Mesendoderm (in vitro differentiated cells): ENCODE results near the gene BEGAIN.

ENCODE experiments used
- DNase-seq: peaks from one replicate; pipeline ENCODE4 v3.0.0; 2013
- H2AK5ac ChIP-seq: 2 replicates; pipeline ENCODE4 v1.6.1; 2013; ENCODE audit warnings: low read length, inconsistent platforms
- H2BK120ac ChIP-seq: 2 replicates; pipeline ENCODE4 v1.6.1; 2013; ENCODE audit warnings: low read depth, mild to moderate bottlenecking, low read length, moderate library complexity, mixed read lengths
- H2BK15ac ChIP-seq: replicated peaks from 2 replicates; pipeline ENCODE4 v1.6.1; 2013; ENCODE audit warnings: low read depth, mild to moderate bottlenecking, moderate library complexity
- H2BK5ac ChIP-seq: 2 replicates; pipeline ENCODE4 v1.6.1; 2013; ENCODE audit warnings: low read length, inconsistent platforms
- H3K18ac ChIP-seq: 2 replicates; pipeline ENCODE4 v1.6.1; 2013; ENCODE audit warnings: mild to moderate bottlenecking, low read length, mixed read lengths
- H3K23ac ChIP-seq: one replicate; pipeline ENCODE4 v1.6.1; 2013; ENCODE audit warnings: low read length
- H3K27ac ChIP-seq: 2 replicates; pipeline ENCODE4 v1.5.1; 2013; ENCODE audit warnings: low read depth, mild to moderate bottlenecking, inconsistent platforms, low read length, moderate library complexity
- H3K27me3 ChIP-seq: 2 replicates; pipeline ENCODE4 v1.6.1; 2013; ENCODE audit warnings: low read length, control low read depth, mild to moderate bottlenecking, inconsistent platforms; ENCODE audit not compliant: insufficient read depth, poor library complexity
- H3K36me3 ChIP-seq: 2 replicates; pipeline ENCODE4 v1.6.1; 2013; ENCODE audit warnings: low read length, inconsistent platforms; ENCODE audit not compliant: control insufficient read depth, insufficient read depth
- H3K4ac ChIP-seq: one replicate; pipeline ENCODE4 v1.6.1; 2013; ENCODE audit warnings: low read depth, mild to moderate bottlenecking, low read length, moderate library complexity
- H3K4me1 ChIP-seq: 2 replicates; pipeline ENCODE4 v1.6.1; 2013; ENCODE audit warnings: low read depth, low read length, inconsistent platforms; ENCODE audit not compliant: control insufficient read depth
- H3K4me2 ChIP-seq: 2 replicates; pipeline ENCODE4 v1.6.1; 2013; ENCODE audit warnings: low read length
- H3K4me3 ChIP-seq: 2 replicates; pipeline ENCODE4 v1.5.1; 2013; ENCODE audit warnings: mild to moderate bottlenecking, low read length
- H3K56ac ChIP-seq: one replicate; pipeline ENCODE4 v1.6.1; 2013; ENCODE audit warnings: low read length
- H3K79me1 ChIP-seq: 2 replicates; pipeline ENCODE4 v1.6.1; 2013; ENCODE audit warnings: low read length, inconsistent platforms
- H3K79me2 ChIP-seq: 2 replicates; pipeline ENCODE4 v1.6.1; 2013; ENCODE audit warnings: mild to moderate bottlenecking, low read length; ENCODE audit not compliant: control insufficient read depth, insufficient read depth
- H3K9ac ChIP-seq: 2 replicates; pipeline ENCODE4 v1.6.1; 2013; ENCODE audit warnings: low read length, inconsistent platforms
- H4K5ac ChIP-seq: one replicate; pipeline ENCODE4 v1.6.1; 2013; ENCODE audit warnings: low read length
- H4K8ac ChIP-seq: one replicate; pipeline ENCODE4 v1.6.1; 2013; ENCODE audit warnings: low read depth, mild to moderate bottlenecking, control low read depth, low read length, moderate library complexity
- WGBS: extraction: QIAGEN DNeasy Blood & Tissue Kit; methylation state at CpG from one replicate; pipeline ENCODE4 v1.1.7; 2013; ENCODE audit warnings: low lambda C conversion rate, missing lambda C conversion rate; ENCODE audit not compliant: insufficient coverage; ENCODE audit errors: extremely low coverage; 5-methylcytosine and 5-hydroxymethylcytosine counted together

Gene BEGAIN

GRCh38 chr14:100539003-100539660, 48.1 kb downstream of the BEGAIN start:
- Histone ChIP-seq H3K9ac (no peak overlapping the region), H2AK5ac (no peak overlapping the region), H3K23ac (no peak overlapping the region), H3K18ac (no peak overlapping the region), H3K79me1 (no peaks in the 10 kb centered on the region), H3K27me3 (no peaks in the 10 kb centered on the region), H3K79me2 (no peaks in the 10 kb centered on the region), H2BK5ac (no peak overlapping the region), H3K4ac (no peak overlapping the region), H2BK120ac (no peak overlapping the region), H2BK15ac (no peak overlapping the region), H3K4me3 (no peak overlapping the region), H3K36me3 (no peaks in the 10 kb centered on the region), H3K4me1 (no peaks in the 10 kb centered on the region), H4K8ac (no peak overlapping the region), H3K4me2 (no peak overlapping the region), H4K5ac (no peak overlapping the region), H3K56ac (no peak overlapping the region), H3K27ac (no peak overlapping the region)
- no peak for DNase-seq
- WGBS, result no CpG with 5 or more reads among the region's 42 CpGs

DNA sequence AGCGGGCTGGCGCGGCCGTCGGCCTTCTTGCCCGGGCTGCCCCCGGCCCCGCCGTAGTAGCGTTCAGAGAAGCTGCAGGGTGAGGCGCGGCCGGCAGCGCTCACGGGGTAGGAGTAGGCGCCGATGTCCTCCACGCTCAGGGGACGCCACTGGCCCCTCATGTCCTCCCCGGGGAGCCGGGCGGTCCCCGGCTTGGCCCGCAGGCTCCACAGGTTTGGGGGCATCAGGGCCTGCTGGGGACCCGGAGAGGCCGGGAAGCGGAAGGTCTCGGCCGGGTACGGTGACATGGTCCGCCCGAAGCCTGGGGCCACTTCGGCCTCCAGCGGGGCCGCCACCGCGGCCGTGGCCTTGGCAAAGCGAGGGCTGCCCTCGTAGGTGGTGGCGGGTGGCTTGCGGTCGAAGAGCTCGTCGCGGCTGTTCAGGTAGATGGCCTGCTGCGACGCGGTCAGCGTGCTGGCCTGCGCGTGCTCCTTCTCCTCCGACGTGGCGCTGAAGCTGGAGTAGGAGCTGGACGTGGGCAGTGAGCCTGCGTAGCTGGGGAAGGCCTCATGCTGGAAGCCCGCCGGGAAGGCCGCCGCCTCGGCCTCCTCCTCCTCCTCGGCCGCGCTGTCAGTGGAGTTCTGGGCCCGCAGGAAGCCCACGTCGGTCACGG, 48.7 kb downstream of the BEGAIN start:
- DNase-seq, result no peak
- H3K4me2 ChIP-seq, result no peak overlapping the region
- H3K4me3 ChIP-seq, result no peak overlapping the region
- no peak overlapping the region for H2BK15ac ChIP-seq
- H3K56ac ChIP-seq, result no peak overlapping the region
- no peak overlapping the region for H4K5ac ChIP-seq
- no peak overlapping the region for H3K18ac ChIP-seq
- H2AK5ac ChIP-seq, result no peak overlapping the region
- no peaks in the 10 kb centered on the region for H3K36me3 ChIP-seq
- H3K79me2 ChIP-seq, result no peaks in the 10 kb centered on the region
- no peak overlapping the region for H3K4ac ChIP-seq
- no peaks in the 10 kb centered on the region for H3K79me1 ChIP-seq
- no peak overlapping the region for H2BK5ac ChIP-seq
- H3K4me1 ChIP-seq, result no peaks in the 10 kb centered on the region
- no peak overlapping the region for H3K9ac ChIP-seq
- no peak overlapping the region for H3K27ac ChIP-seq
- no peak overlapping the region for H3K23ac ChIP-seq
- H3K27me3 ChIP-seq, result no peaks in the 10 kb centered on the region
- no CpG with 5 or more reads among the region's 69 CpGs for WGBS
- H4K8ac ChIP-seq, result no peak overlapping the region
- no peak overlapping the region for H2BK120ac ChIP-seq

DNA sequence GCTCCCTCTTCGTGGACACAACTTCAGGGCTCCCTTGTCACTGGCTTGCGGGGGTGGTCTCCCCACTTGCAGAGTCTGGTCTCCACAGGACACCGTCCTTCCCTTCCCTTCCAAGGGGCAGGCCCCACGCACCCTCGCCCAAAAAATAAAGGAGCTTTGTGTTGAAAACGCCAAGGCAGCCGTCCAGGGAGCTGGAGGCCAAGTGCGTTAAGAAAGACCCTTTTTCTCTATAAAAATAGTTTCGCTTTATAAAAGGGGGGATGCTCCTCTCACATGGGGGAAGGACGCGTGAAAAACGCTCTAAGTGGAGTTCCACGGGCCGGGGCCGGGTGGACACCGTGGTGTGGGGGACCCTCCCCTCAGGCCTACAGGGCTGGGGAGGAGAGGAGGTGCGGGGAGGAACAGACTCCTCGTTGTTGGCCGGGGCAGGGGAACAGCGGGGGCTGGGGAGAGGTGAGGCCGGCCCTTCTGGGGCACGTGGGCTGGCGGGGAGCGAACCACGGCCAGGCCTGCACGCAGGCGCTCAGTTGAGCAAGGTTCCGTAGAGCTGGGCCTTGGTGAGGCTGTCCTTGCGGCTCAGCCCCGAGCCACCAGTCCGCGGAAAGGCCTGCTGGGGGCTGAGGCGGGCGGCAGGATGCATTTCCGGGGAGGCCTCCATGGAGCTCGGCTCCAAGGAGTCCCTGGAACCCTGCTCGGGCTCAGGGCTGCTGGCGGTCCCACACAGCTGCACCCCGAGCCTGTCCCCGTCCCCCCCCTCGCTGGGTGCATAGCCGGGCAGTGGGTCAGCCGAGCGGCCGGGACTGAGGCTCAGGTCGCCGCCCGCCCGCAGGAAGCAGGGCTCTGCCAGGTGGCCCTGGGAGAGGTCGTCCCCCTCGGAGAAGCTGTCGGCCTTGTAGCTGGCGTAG, 49.5 kb downstream of the BEGAIN start:
- Histone ChIP-seq H2BK15ac (no peak overlapping the region), H3K4me2 (no peak overlapping the region), H2BK120ac (no peak overlapping the region), H3K79me2 (no peaks in the 10 kb centered on the region), H3K27me3 (no peaks in the 10 kb centered on the region), H3K23ac (no peak overlapping the region), H3K27ac (no peak overlapping the region), H2AK5ac (no peak overlapping the region), H3K4me1 (no peaks in the 10 kb centered on the region), H3K79me1 (no peaks in the 10 kb centered on the region), H3K4me3 (no peak overlapping the region), H3K4ac (no peak overlapping the region), H3K56ac (no peak overlapping the region), H2BK5ac (no peak overlapping the region), H4K5ac (no peak overlapping the region), H3K36me3 (no peaks in the 10 kb centered on the region), H3K18ac (no peak overlapping the region), H4K8ac (no peak overlapping the region), H3K9ac (no peak overlapping the region)
- DNase-seq, result no peak
- no CpG with 5 or more reads among the region's 53 CpGs for WGBS

DNA sequence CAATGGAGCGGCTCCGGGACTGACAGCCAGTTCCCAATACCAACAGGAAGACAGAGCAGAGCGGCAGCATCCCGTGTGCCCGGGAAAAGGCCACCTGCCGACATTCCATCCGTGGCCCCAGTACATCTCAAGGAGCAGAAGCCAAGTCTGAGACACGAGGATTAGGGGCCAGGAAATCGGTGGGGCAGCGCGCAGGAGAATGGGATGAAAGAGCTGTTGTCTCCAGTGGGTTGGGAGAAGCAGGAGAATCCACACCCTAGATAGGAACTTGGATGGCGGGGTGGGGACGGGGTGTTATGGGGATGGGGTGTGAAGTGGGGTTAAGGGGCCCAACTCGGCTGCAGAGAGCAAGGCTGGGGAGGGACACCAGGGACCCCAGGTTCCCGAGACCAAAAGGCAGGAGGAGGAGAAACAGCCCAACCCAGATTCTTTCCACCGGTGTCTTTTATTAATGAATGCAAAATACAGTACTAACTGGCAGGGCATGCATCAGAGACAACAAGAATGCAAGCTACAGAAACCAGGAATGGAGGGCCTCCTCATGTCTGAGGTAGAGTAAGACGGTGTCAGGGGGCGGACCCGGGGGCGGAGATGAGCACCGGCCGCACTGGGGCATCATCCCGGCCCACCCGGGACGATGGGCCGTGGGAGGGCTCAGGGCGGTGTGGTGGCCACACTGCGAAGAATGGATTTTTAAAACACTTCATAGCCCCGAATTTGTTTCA, 50.3 kb downstream of the BEGAIN start:
- Histone ChIP-seq H2BK5ac (no peak overlapping the region), H3K9ac (no peak overlapping the region), H3K36me3 (no peaks in the 10 kb centered on the region), H3K56ac (no peak overlapping the region), H2BK15ac (no peak overlapping the region), H3K27ac (no peak overlapping the region), H4K8ac (no peak overlapping the region), H3K4me3 (no peak overlapping the region), H3K18ac (no peak overlapping the region), H3K4me2 (no peak overlapping the region), H2AK5ac (no peak overlapping the region), H3K27me3 (no peaks in the 10 kb centered on the region), H3K4me1 (no peaks in the 10 kb centered on the region), H3K4ac (no peak overlapping the region), H3K23ac (no peak overlapping the region), H2BK120ac (no peak overlapping the region), H3K79me2 (no peaks in the 10 kb centered on the region), H4K5ac (no peak overlapping the region), H3K79me1 (no peaks in the 10 kb centered on the region)
- WGBS, result no CpG with 5 or more reads among the region's 29 CpGs
- DNase-seq, result no peak

DNA sequence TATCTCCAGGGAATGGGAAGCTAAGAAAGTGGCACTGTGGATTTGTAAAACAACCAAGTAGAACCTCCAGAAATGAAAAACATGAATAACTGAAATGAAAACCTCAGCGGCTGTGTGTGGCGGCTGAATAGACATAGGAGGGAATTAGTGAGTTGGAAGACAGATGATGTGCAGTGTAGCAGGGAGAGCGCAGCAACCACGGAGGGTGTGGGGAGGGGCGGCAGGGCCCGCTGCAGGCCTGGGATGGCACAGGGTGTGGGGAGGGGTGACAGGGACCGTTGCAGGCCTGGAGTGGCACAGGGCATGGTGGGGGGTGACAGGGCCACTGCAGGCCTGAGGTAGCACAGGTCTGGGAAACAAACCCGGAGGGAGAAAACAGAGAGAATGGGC, 51.1 kb downstream of the BEGAIN start:
- Histone ChIP-seq H3K4ac (no peak overlapping the region), H3K56ac (no peak overlapping the region), H3K27me3 (no peaks in the 10 kb centered on the region), H3K4me1 (no peaks in the 10 kb centered on the region), H2AK5ac (no peak overlapping the region), H3K79me2 (no peaks in the 10 kb centered on the region), H2BK15ac (no peak overlapping the region), H3K23ac (no peak overlapping the region), H3K27ac (no peak overlapping the region), H3K79me1 (no peaks in the 10 kb centered on the region), H3K4me3 (no peak overlapping the region), H3K18ac (no peak overlapping the region), H3K9ac (no peak overlapping the region), H2BK5ac (no peak overlapping the region), H3K4me2 (no peak overlapping the region), H4K8ac (no peak overlapping the region), H4K5ac (no peak overlapping the region), H3K36me3 (no peaks in the 10 kb centered on the region), H2BK120ac (no peak overlapping the region)
- no CpG with 5 or more reads among the region's 8 CpGs for WGBS
- DNase-seq, result no peak
